HG03469 (cell line): Measurements from ENCODE around the gene NKX1-1.
"Not testable (repeated sequence)": the region's sequence is repeated elsewhere in the genome, so short reads cannot be mapped to it uniquely, and the experiment has no call there.

Experiments
- ATAC-seq: cut with Tn5 transposase; IDR thresholded peaks from one replicate; pipeline ENCODE4 v1.9.1; 2021; ENCODE audit warnings: mild to moderate bottlenecking, moderate library complexity, moderate number of reproducible peaks; ENCODE audit not compliant: unreplicated experiment

NKX1-1 gene

GRCh38 chr4:1393866-1394265, 12.4 kb downstream of the NKX1-1 start:
- ATAC-seq = no peak

- not testable (repeated sequence) for ATAC-seq
Observed at GRCh38 chr4:1393363-1393762, 12.9 kb downstream of the NKX1-1 start.

GRCh38 chr4:1385373-1386340, 20.6 kb downstream of the NKX1-1 start:
- no peak for ATAC-seq

GRCh38 chr4:1384675-1385372, 21.4 kb downstream of the NKX1-1 start:
- no peak for ATAC-seq

- no peak for ATAC-seq
Observed at GRCh38 chr4:1383728-1384591, 22.3 kb downstream of the NKX1-1 start.

- no peak for ATAC-seq
Observed at GRCh38 chr4:1382776-1383727, 23.2 kb downstream of the NKX1-1 start.

DNA sequence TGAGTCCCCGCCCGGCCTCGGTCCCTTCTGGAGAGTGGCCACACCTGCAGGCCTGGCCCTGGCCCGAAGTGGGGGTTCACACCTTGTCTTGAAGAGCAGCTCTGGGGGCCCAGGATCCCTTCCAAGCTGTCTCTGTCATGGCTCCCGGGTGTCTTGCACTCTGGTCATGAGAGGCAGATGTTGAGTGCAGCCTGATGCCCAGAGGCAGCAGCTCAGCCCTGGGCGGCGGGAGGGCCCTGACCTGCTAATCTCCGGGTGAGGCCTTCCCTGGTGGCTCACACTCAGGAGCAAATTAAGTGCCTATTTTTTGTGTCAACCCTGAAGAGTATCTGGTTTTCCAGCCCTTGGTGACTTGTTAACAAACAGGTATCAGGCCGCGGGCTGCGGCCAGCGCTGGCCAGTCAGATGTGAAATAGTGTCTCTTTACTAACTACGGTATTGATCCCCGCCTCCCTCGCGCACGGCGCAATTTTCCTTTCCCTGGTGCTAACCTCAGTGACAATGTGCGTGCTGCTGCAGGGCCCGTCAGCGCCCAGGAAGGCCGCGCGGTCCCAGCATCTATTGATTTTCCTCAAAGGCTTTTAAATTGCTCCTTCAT, 24.2 kb downstream of the NKX1-1 start:
- ATAC-seq = no peak

- no peak for ATAC-seq
Observed at GRCh38 chr4:1381181-1381621, 25.0 kb downstream of the NKX1-1 start.

DNA sequence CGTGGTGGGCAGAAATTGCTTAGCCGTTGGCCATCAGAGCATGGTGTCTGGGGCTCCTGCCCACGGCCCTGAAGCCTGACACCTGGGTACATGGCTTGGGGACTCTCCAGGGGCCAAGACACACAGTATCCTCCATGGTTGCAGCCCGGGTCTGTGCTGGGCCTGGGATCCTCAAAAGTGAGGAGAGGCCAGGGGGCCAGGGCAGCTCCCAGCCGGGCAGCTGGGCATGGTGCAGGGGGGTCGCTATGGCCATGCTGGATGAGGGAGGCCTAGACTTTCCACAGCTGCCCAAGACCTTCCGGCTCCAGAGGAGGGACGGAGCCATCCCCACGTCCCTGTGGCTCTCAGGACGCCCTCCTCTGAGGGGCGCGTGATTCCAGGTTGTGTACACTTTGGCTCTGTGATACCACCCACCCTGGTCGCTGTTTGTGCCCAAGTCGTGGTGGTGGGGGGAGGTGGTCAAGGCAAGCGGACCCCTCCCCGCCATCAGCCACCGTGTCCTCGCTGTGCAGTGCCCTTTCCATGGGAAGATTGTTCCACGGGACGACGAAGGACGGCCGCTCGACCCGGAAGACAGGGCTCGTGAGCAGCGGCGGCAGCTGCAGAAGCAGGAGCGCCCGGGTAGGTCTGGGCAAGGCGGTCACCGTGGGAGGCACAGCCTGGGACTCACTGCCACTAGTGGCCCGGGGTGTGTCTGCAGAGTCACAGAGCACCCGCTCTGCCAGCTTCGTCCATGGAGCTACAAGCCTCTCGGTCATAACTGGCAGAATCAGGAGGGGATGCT, 25.7 kb downstream of the NKX1-1 start:
- no peak for ATAC-seq

DNA sequence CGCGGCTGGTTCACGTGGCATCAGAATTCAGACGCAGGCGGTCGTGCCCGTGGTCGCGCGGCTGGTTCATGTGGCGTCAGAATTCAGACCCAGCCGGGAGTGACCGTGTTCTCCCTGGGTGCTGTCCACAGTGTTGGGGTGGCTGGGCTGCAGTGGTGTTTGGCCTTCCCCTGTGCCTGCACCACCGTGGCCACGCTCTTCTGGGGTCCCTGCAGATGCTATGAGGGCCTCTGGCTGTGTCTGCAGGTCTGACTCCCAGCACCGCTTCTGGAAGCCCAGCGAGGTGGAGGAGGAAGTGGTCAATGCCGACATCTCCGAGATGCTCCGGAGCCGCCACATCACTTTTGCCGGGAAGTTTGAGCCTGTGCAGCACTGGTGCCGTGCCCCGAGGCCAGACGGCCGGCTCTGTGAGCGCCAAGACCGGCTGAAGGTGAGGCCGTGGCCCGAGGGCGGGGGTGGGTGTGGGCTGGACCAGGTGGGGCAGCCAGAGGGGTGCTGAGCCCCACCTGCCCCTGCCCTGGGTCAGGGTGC, 26.4 kb downstream of the NKX1-1 start:
- no peak for ATAC-seq

DNA sequence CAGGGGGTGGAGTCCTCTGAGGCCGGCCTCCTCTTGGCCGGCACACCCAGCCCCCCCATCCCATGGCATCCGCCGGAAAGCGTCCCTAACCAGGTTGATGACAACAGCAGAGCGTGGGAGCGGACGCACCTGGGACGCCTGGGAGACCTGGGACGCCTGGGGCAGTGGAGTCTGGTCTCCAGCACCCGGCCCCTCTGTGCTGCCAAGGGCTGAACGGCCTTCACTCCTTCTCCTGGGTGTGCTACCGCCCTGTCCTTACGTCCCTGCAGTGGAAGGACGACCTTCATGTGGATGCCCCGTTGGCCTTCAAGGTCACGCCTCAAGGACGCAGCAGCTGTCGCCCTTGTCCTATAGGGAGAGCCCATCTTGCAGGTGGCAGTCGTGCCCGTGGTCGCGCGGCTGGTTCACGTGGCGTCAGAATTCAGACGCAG, 26.9 kb downstream of the NKX1-1 start:
- ATAC-seq = no peak

GRCh38 chr4:1378559-1379231, 27.5 kb downstream of the NKX1-1 start:
- ATAC-seq = no peak

- no peak for ATAC-seq
Observed at GRCh38 chr4:1377606-1378261, 28.5 kb downstream of the NKX1-1 start.

DNA sequence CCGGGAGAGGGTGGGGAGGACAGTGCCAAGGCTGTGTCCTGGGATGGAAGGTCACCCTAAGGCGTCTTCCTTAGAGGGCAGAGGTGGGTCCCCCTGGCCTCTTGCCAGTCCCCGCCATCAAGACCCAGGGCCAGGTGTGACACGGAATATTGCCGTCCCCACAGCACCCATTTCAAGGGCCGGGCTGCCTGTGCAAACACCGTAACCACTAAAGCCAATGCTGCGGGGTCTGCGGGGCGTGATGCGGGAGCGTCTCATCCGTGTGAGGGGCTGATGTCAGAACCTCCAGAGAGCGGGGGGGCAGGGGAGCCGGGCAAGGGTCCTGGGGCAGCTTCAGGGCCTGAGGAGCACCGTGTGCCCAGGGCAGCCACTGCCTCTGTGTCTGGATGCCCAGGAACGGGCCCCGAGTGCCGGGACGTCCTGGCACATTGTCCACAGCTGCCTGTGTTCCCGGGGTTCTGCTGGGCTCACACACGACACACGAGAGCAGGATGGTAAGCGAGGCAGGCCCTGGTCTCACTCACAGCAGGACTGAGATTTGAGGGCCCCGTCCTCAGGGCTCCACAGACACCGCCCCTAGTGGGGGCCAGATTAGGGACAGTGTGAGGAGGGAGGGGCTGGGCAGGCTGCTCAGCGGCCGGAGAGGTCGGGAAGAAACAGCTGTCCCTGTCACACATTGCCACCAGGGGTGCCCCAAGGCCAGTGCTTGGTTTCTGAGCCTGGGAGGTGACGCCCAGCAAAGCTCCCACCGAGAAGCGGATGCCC, 29.2 kb downstream of the NKX1-1 start:
- ATAC-seq = no peak

DNA sequence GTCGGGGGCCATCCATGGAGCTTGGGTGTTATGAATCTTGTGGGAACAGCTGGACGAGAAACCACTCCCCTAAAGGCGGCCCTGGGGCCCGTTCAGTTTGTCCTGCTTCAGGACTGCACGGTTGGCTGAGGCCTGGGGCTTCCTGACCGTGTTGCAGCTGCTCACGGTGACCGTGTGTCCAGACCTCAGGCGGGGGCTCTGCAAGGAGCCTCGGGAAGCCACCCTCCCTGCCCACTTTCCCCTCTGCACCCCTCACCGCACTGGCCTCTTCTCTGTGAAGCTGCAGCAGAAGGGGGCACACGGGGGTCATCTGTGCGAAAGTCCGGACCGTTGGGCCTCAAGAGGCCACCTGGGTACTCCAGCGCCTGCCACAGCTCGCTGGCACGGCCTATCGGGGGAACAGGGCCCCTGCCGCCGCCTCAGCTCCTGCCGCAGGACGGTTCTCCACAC, 29.8 kb downstream of the NKX1-1 start:
- no peak for ATAC-seq

DNA sequence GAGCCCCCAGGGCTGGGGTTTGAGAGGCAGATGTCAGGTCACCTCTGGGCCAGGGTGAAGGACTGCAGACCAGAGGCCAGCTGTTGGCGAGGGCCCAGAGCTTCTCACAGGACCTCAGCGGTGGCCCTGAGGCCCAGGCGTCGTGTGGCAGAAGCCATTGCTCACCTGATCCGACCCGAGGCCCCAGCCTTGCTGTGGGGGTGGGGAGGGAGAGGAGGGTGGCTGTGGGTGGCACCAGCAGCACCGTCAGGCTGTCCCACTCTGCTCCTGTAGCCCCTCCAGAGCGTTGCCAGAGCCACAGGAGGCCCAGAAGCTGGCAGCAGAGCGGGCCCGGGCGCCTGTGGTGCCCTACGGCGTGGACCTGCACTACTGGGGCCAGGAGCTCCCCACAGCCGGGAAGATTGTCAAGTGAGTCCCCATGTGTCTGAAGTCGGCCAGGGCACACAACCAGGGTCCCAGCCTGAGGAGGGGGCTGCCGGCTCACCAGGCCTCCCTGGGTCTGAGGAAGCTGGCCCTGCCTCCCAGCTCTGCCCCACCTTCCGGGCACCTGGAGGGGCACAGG, 30.4 kb downstream of the NKX1-1 start:
- ATAC-seq = no peak
